ENCODE data around the gene ATP6V1D. TPM values are rescaled to one million over a fixed set of nuclear protein-coding genes. Genes with fewer than 3 reads are reported as not detected.

The ATP6V1D gene
- total and polyA plus RNA-seq, 2 of the 8 experiments (the other 6 are each of a cell fraction or from before 2014, with no cell fraction given): 45.1 to 76.3 TPM

- no peak for TF ChIP-seq SP2 (IDR thresholded peaks at IDR 0.05; ENCODE audit: low read length)
Observed at GRCh38 chr14:67373347-67373746, 13.7 kb upstream of the ATP6V1D start (continued).

All from H1 (cell line).